GM12878 (cell line): ENCODE data around the gene TYR. TPM values are rescaled to one million over a fixed set of nuclear protein-coding genes. Genes with fewer than 3 reads are reported as not detected.
"Not testable (repeated sequence)": the region's sequence is repeated elsewhere in the genome, so short reads cannot be mapped to it uniquely, and the experiment has no call there.

Experiments
- ATAC-seq: fragments of 200-7000 bp; cut with Tn5 transposase; 3 replicates; pipeline ENCODE4 v1.9.1; 2020; ENCODE audit warnings: mild to moderate bottlenecking, moderate library complexity
- BruUV-seq: library from RNA; stranded (reverse); fragments of 400-500 nt; replicated peaks from 2 replicates; lab custom pipeline; 2021; lab: Mats Ljungman, UMichigan
- CTCF ChIA-PET: fragments of 300-600 bp; sonication (Branson Sonifier 250); formaldehyde crosslinking; extraction: SDS; loops from one replicate; lab custom pipeline; 2021; ENCODE audit warnings: inconsistent platforms; lab: Yijun Ruan, JAX
- POLR2A ChIA-PET: fragments of 350-600 bp; formaldehyde crosslinking; extraction: SDS; loops from one replicate; lab custom pipeline; 2021; ENCODE audit warnings: inconsistent platforms; lab: Charles Lee
- RAD21 ChIA-PET: fragments of 300-600 bp; sonication (Branson Sonifier 250); formaldehyde crosslinking; loops from one replicate; lab custom pipeline; 2023; ENCODE audit warnings: antibody characterized with exemption; ENCODE audit not compliant: unreplicated experiment; lab: Charles Lee
- SMC1A ChIA-PET: fragments of 300-600 bp; sonication (Branson Sonifier 250); formaldehyde crosslinking; loops from one replicate; lab custom pipeline; 2023; ENCODE audit not compliant: unreplicated experiment, uncharacterized antibody; lab: Charles Lee
- DNase-seq: peaks from one replicate; pipeline ENCODE4 v3.0.0-alpha.2; 2011; ENCODE audit warnings: low read depth, low spot score
- FAIRE-seq: peaks from 3 replicates; lab custom pipeline; 2011; peaks lifted over from hg19 to GRCh38; lab: Jason Lieb, UNC
- H2AFZ ChIP-seq: 2 replicates; pipeline ENCODE4 v1.6.0; 2011; ENCODE audit warnings: low read depth, low read length, control low read depth; ENCODE audit not compliant: control insufficient read depth
- H3K27ac ChIP-seq: 2 replicates; pipeline ENCODE4 v1.5.1; 2011; ENCODE audit warnings: control low read depth; ENCODE audit not compliant: control insufficient read depth, insufficient read depth
- H3K27me3 ChIP-seq, 2 experiments: replicated peaks in 1 of 2; 2 replicates each; pipeline versions ENCODE4 v1.6.0 to v1.6.1; 2011; ENCODE audit warnings: low read length in 1 of 2; ENCODE audit not compliant: control insufficient read depth in 2 of 2, insufficient read depth in 2 of 2
- H3K36me3 ChIP-seq, 2 experiments: 2 replicates each; pipeline ENCODE4 v1.5.1; 2011; ENCODE audit warnings: low read length in 1 of 2; ENCODE audit not compliant: control insufficient read depth in 2 of 2, insufficient read depth in 2 of 2
- H3K4me1 ChIP-seq: 2 replicates; pipeline ENCODE4 v1.6.1; 2011; ENCODE audit warnings: mild to moderate bottlenecking, low read length, moderate library complexity, mixed read lengths; ENCODE audit not compliant: control insufficient read depth, insufficient read depth
- H3K4me2 ChIP-seq: 2 replicates; pipeline ENCODE4 v1.6.0; 2011; ENCODE audit warnings: control low read depth; ENCODE audit not compliant: control insufficient read depth, insufficient read depth
- H3K4me3 ChIP-seq: fragments of 200-600 bp; sonication (generic); 2 replicates; pipeline ENCODE4 v1.5.1; 2016
- H3K79me2 ChIP-seq: 2 replicates; pipeline ENCODE4 v1.6.0; 2011; ENCODE audit warnings: low read length; ENCODE audit not compliant: control insufficient read depth, insufficient read depth
- H3K9ac ChIP-seq: 2 replicates; pipeline ENCODE4 v1.8.0; 2011; ENCODE audit warnings: low read length, control low read depth, mixed read lengths; ENCODE audit not compliant: control insufficient read depth, insufficient read depth
- H3K9me3 ChIP-seq: replicated peaks from 3 replicates; pipeline ENCODE4 v1.5.1; 2011; ENCODE audit warnings: mild to moderate bottlenecking, low read length; ENCODE audit not compliant: control insufficient read depth, insufficient read depth
- H4K20me1 ChIP-seq: 2 replicates; pipeline ENCODE4 v1.6.0; 2011; ENCODE audit not compliant: control insufficient read depth, insufficient read depth
- CREM ChIP-seq: IDR thresholded peaks from 2 replicates; pipeline ENCODE4 v1.6.1; 2014; ENCODE audit warnings: antibody characterized with exemption, low read depth
- CUX1 ChIP-seq: IDR thresholded peaks from 2 replicates; pipeline ENCODE4 v1.6.1; 2012; ENCODE audit warnings: improper control_type of control experiment, low read depth, low read length; ENCODE audit not compliant: insufficient replicate concordance
- GABPA ChIP-seq: IDR thresholded peaks from 2 replicates; pipeline ENCODE4 v1.6.1; 2014; ENCODE audit warnings: antibody characterized with exemption, low read depth, mild to moderate bottlenecking, inconsistent platforms
- PML ChIP-seq: IDR thresholded peaks from 2 replicates; pipeline ENCODE4 v1.6.1; 2012; ENCODE audit warnings: low read length, inconsistent platforms
- USF2 ChIP-seq: IDR thresholded peaks from 2 replicates; pipeline ENCODE4 v1.6.1; 2011; ENCODE audit warnings: low read depth, low read length, improper control_type of control experiment, borderline replicate concordance
- WGBS: methylation state at CpG from one replicate; pipeline ENCODE4 v1.1.6; 2016; ENCODE audit warnings: low lambda C conversion rate; ENCODE audit not compliant: insufficient replicate concordance, insufficient coverage; ENCODE audit errors: missing lambda C conversion rate; 5-methylcytosine and 5-hydroxymethylcytosine counted together
- in situ Hi-C: fragments of 300-500 bp; cut with MboI; formaldehyde crosslinking; loops from 9 replicates; pipeline ENCODE4 v1.14.3; 2018; ENCODE audit warnings: mixed read lengths
- intact Hi-C: fragments of 100-400 bp; cut with micrococcal nuclease; formaldehyde crosslinking; loops from one replicate; pipeline ENCODE4 v1.14.2; 2022; ENCODE audit not compliant: unreplicated experiment
- polyA plus RNA-seq, 11 experiments: library from polyadenylated mRNA; depleted of rRNA in 4 of 11; unstranded in 6 of 11; stranded (reverse) in 5 of 11; fragments of >200 nt; fragmentation: Nextera tagmentation in 4 of 11; fragmentation: Illumina TruSeq in 1 of 11; extraction: Ambion mirVana in 4 of 11; extraction: Trizol in 1 of 11; gene quantifications; 1 replicate in 1 of 11; 2 replicates in 10 of 11; pipeline versions ENCODE4 v1.2.1 to v1.2.3, GENCODE V29; 2011 to 2016; ENCODE audit warnings: inconsistent platforms in 2 of 11, missing spikeins in 2 of 11, low read depth in 1 of 11
- total RNA-seq, 4 experiments: library from RNA; depleted of rRNA in 3 of 4; stranded (reverse); fragments of >200 nt in 3 of 4; fragmentation: Illumina TruSeq in 1 of 4; extraction: Trizol in 1 of 4; gene quantifications; 2 replicates each; pipeline versions ENCODE4 v1.2.1 to v1.2.3, GENCODE V29; 2013 to 2021

The TYR gene
- total and polyA plus RNA-seq, 10 of the 15 experiments (the other 5 are each of a cell fraction or from before 2014, with no cell fraction given), result not detected

- FAIRE-seq, H3K9ac ChIP-seq, RAD21 ChIA-PET, H3K4me3 ChIP-seq, BruUV-seq, H3K4me1 ChIP-seq, CTCF ChIA-PET, H4K20me1 ChIP-seq, H2AFZ ChIP-seq, intact Hi-C loops, POLR2A ChIA-PET, ATAC-seq, H3K4me2 ChIP-seq, H3K79me2 ChIP-seq, DNase-seq, H3K27me3 ChIP-seq, in situ Hi-C loops, H3K36me3 ChIP-seq, H3K9me3 ChIP-seq, H3K27ac ChIP-seq, SMC1A ChIA-PET: not testable (repeated sequence)
- 13% methylated on average over 3 of the region's 3 CpGs for WGBS
Observed at GRCh38 chr11:89288004-89288403, 110.3 kb downstream of the TYR start.

- BruUV-seq, result no TSS peak
Observed at GRCh38 chr11:89293965-89294679, 116.4 kb downstream of the TYR start.

More at GRCh38 chr11:89293965-89294679, 116.4 kb downstream of the TYR start:
- no peak overlapping the region for H3K4me2 ChIP-seq
- no peak for TF ChIP-seq GABPA
- no peak for TF ChIP-seq CREM
- no peak for TF ChIP-seq PML
- no peak for TF ChIP-seq CUX1
- no peak for TF ChIP-seq USF2
- no peaks in the 10 kb centered on the region for H3K36me3 ChIP-seq
- WGBS, result 53% methylated on average over 18 of the region's 18 CpGs
- DNase-seq (no peak), FAIRE-seq (no peak), ATAC-seq (no peak)
- no peak overlapping the region for H3K4me3 ChIP-seq
- H3K27ac ChIP-seq, result no peak overlapping the region
- ChIA-PET SMC1A (no interaction called here), CTCF (no interaction called here), POLR2A (no interaction called here), RAD21 (no interaction called here)
- H3K79me2 ChIP-seq, result no peaks in the 10 kb centered on the region
- H3K9ac ChIP-seq, result no peak overlapping the region
- no peaks in the 10 kb centered on the region for H4K20me1 ChIP-seq
- H3K4me1 ChIP-seq, result no peaks in the 10 kb centered on the region
- no peaks in the 10 kb centered on the region for H3K9me3 ChIP-seq
- intact Hi-C loops (no loop called here), in situ Hi-C loops (no loop called here)
- H3K27me3 ChIP-seq, result no peaks in the 10 kb centered on the region; a peak in 1 of 4 replicates
- no peak overlapping the region for H2AFZ ChIP-seq
